ENCODE results near the gene LEAP2.

LEAP2 gene

GRCh38 chr5:132877466-132877865, 4.0 kb downstream of the LEAP2 start:
- Histone ChIP-seq H3K27ac (no peak overlapping the region), H3K79me2 (ENCODE audit: insufficient read depth, low read depth) (no peaks in the 10 kb centered on the region), H3K4me3 (IDR thresholded peaks at IDR 0.05; ENCODE audit: insufficient read depth, low read depth, low read length) (no peak overlapping the region), H3K36me3 (ENCODE audit: insufficient read depth) (no peaks in the 10 kb centered on the region), H3K4me2 (no peak overlapping the region), H4K20me1 (ENCODE audit: insufficient read depth) (no peaks in the 10 kb centered on the region), H3K4me1 (ENCODE audit: low read depth, poor library complexity, severe bottlenecking) (no peaks in the 10 kb centered on the region), H3K27me3 (ENCODE audit: insufficient read depth, low read depth) (no peaks in the 10 kb centered on the region), H3K9ac (no peak overlapping the region), H2AFZ (ENCODE audit: low read depth) (no peak overlapping the region)
- TF ChIP-seq CTCF (conservative IDR thresholded peaks at IDR 0.05; ENCODE audit: low read depth, low read length) = no peak

GRCh38 chr5:132877938-132878337, 4.5 kb downstream of the LEAP2 start:
- Histone ChIP-seq H3K36me3 (ENCODE audit: insufficient read depth) (no peaks in the 10 kb centered on the region), H3K4me1 (ENCODE audit: low read depth, poor library complexity, severe bottlenecking) (peaks cover 2% of the 10 kb centered on the region), H3K4me2 (no peak overlapping the region), H3K4me3 (IDR thresholded peaks at IDR 0.05; ENCODE audit: insufficient read depth, low read depth, low read length) (no peak overlapping the region), H4K20me1 (ENCODE audit: insufficient read depth) (no peaks in the 10 kb centered on the region), H3K79me2 (ENCODE audit: insufficient read depth, low read depth) (no peaks in the 10 kb centered on the region), H3K27me3 (ENCODE audit: insufficient read depth, low read depth) (no peaks in the 10 kb centered on the region), H3K27ac (no peak overlapping the region), H2AFZ (ENCODE audit: low read depth) (no peak overlapping the region), H3K9ac (no peak overlapping the region)
- TF ChIP-seq CTCF (conservative IDR thresholded peaks at IDR 0.05; ENCODE audit: low read depth, low read length) = no peak

DNA sequence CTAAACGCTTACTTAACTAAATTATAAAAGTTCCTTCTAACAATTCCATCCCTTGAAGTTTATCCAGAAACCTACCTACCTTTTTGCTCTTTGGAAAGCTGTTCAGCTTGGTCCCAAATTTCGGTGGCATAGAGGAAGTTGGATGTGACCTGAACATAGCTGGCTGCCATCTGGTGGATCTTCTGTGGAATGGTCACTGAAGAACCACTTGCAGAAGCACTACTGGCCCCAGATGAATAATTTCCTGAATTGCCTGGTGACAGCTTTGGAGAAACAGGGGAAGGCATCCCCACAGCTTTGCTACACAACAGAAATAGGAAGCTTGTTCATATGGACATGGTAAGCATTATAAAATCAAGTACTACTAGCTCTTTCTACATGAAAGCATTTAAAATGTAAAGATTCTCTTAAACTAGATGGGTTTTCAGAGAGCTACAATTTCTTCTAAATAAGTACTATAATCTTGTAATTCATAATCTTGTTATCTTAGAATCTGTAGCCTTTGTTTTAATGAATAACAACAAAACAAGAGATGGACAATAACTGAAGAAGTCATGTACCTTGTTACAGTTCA, 9.9 kb downstream of the LEAP2 start:
- H3K79me2 ChIP-seq (ENCODE audit: insufficient read depth, low read depth) = no peaks in the 10 kb centered on the region
- peaks cover 5% of the 10 kb centered on the region for H3K4me1 ChIP-seq (ENCODE audit: low read depth, poor library complexity, severe bottlenecking)
- H3K4me3 ChIP-seq (IDR thresholded peaks at IDR 0.05; ENCODE audit: insufficient read depth, low read depth, low read length) = no peak overlapping the region
- no peaks in the 10 kb centered on the region for H4K20me1 ChIP-seq (ENCODE audit: insufficient read depth)
- H3K36me3 ChIP-seq (ENCODE audit: insufficient read depth) = no peaks in the 10 kb centered on the region
- no peak overlapping the region for H3K4me2 ChIP-seq
- H2AFZ ChIP-seq (ENCODE audit: low read depth) = no peak overlapping the region
- peak; percentile 76 for TF ChIP-seq CTCF (conservative IDR thresholded peaks at IDR 0.05; ENCODE audit: low read depth, low read length)
- H3K9ac ChIP-seq = no peak overlapping the region
- H3K27ac ChIP-seq = no peak overlapping the region
- H3K27me3 ChIP-seq (ENCODE audit: insufficient read depth, low read depth) = no peaks in the 10 kb centered on the region

GRCh38 chr5:132884548-132884947, 11.1 kb downstream of the LEAP2 start:
- Histone ChIP-seq H2AFZ (ENCODE audit: low read depth) (no peak overlapping the region), H3K4me2 (no peak overlapping the region), H3K4me1 (ENCODE audit: low read depth, poor library complexity, severe bottlenecking) (peaks cover 5% of the 10 kb centered on the region), H3K9ac (no peak overlapping the region), H4K20me1 (ENCODE audit: insufficient read depth) (no peaks in the 10 kb centered on the region), H3K4me3 (IDR thresholded peaks at IDR 0.05; ENCODE audit: insufficient read depth, low read depth, low read length) (no peak overlapping the region), H3K27me3 (ENCODE audit: insufficient read depth, low read depth) (no peaks in the 10 kb centered on the region), H3K36me3 (ENCODE audit: insufficient read depth) (no peaks in the 10 kb centered on the region), H3K27ac (no peak overlapping the region), H3K79me2 (ENCODE audit: insufficient read depth, low read depth) (no peaks in the 10 kb centered on the region)
- no peak for TF ChIP-seq CTCF (conservative IDR thresholded peaks at IDR 0.05; ENCODE audit: low read depth, low read length)
